ENCODE results near the gene SOHLH2.

GRCh38 chr13:36154567-36155291 is 59.6 kb downstream of the SOHLH2 start:
- TF ChIP-seq EZH2phosphoT487 (IDR thresholded peaks at IDR 0.05; ENCODE audit: insufficient read depth, low read depth) (no peak), EZH2 (IDR thresholded peaks at IDR 0.05; ENCODE audit: insufficient read depth, poor library complexity, severe bottlenecking) (no peak)
